Left ventricle myocardium inferior (tissue), 1 donor: ENCODE results near the gene STK35. TPM values are rescaled to one million over a fixed set of nuclear protein-coding genes. Genes with fewer than 3 reads are reported as not detected.

Experiments
- DNase-seq: peaks from one replicate; pipeline ENCODE4 v3.0.0-alpha.2; 2020
- H3K27ac ChIP-seq: fragments of 200-600 bp; replicated peaks from 2 replicates; pipeline ENCODE4 v1.8.0; 2021
- H3K27me3 ChIP-seq: fragments of 200-600 bp; 2 replicates; pipeline ENCODE4 v1.8.0; 2021; ENCODE audit warnings: low read depth
- H3K36me3 ChIP-seq: fragments of 200-600 bp; 2 replicates; pipeline ENCODE4 v1.8.0; 2021
- H3K4me1 ChIP-seq: fragments of 200-600 bp; 2 replicates; pipeline ENCODE4 v1.8.0; 2021
- H3K4me3 ChIP-seq: fragments of 200-600 bp; 2 replicates; pipeline ENCODE4 v1.8.0; 2021; ENCODE audit warnings: mild to moderate bottlenecking, moderate library complexity
- H3K9me3 ChIP-seq: fragments of 200-600 bp; replicated peaks from 2 replicates; pipeline ENCODE4 v1.8.0; 2021
- intact Hi-C: fragments of 100-400 bp; cut with micrococcal nuclease; formaldehyde crosslinking; loops from one replicate; pipeline ENCODE4 v1.11.0; 2022
- total RNA-seq: library from RNA; stranded (reverse); fragmentation: NEBNext Ultra II Directional; extraction: Animal tissue kit (Norgen Biotek cat#: 25700); gene quantifications from one replicate; pipeline ENCODE4 v1.2.1, GENCODE V29; 2021
- TF ChIP-seq, protein P1 (sequence below): fragments of 200-600 bp; IDR thresholded peaks from 2 replicates; pipeline ENCODE4 v1.8.0; 2021; ENCODE audit warnings: antibody characterized with exemption, mild to moderate bottlenecking, borderline replicate concordance
- donor health status: DM: no; HTN: yes; CAD: no; lungs with severe emphysema.

The STK35 gene
- total RNA-seq, 1 donor from 2014 or later = 13.9 TPM

DNA sequence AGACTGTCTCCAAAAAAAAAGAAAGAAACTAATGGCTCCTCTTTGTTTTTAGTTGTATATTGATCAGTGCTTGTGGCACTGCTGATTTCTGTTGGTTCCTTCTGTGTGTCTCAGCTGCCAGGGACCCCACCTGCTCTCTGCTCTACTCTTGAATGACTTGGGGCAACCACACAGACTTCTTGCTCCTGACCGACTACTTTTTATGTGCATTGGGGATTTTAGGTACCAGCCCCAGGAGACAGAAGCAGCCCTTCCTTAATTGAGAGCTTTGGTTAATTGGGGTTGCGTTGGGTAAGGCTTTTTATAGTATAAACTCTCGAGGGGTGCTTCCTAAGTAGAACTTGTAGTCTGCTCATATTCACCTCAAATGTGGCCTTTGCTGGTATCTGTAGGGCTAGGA lies 6.9 kb downstream of the STK35 start:
- H3K27ac ChIP-seq = peak overlapping the region; percentile 99
- intact Hi-C loops = no loop called here
- DNase-seq = no peak
- H3K9me3 ChIP-seq = no peaks in the 10 kb centered on the region
- H3K36me3 ChIP-seq = peaks cover 7% of the 10 kb centered on the region
- TF ChIP-seq, protein P1, sequence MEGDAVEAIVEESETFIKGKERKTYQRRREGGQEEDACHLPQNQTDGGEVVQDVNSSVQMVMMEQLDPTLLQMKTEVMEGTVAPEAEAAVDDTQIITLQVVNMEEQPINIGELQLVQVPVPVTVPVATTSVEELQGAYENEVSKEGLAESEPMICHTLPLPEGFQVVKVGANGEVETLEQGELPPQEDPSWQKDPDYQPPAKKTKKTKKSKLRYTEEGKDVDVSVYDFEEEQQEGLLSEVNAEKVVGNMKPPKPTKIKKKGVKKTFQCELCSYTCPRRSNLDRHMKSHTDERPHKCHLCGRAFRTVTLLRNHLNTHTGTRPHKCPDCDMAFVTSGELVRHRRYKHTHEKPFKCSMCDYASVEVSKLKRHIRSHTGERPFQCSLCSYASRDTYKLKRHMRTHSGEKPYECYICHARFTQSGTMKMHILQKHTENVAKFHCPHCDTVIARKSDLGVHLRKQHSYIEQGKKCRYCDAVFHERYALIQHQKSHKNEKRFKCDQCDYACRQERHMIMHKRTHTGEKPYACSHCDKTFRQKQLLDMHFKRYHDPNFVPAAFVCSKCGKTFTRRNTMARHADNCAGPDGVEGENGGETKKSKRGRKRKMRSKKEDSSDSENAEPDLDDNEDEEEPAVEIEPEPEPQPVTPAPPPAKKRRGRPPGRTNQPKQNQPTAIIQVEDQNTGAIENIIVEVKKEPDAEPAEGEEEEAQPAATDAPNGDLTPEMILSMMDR = no peak
- H3K4me3 ChIP-seq = peak overlapping the region; percentile 11
- H3K4me1 ChIP-seq = peaks cover 100% of the 10 kb centered on the region
- H3K27me3 ChIP-seq = no peaks in the 10 kb centered on the region

DNA sequence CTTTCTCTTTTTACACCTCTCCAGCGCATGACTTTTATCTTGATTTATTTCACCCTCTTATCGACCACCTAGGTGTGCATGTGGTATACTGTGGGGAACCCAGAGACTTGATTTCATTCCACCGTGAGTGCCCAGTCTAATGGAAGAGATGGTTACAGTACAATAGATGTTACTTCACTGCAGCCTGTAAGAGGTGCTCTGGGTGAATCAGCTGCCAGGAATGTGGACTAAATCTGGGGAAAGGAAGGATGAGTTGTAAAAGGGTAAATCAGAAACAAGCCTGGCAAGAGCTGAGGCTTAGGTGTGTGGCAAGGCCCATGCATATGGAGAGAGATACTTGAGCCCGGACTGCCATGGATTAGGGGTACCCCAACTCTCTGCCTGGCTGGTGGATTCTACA lies 7.4 kb downstream of the STK35 start:
- no peak for DNase-seq
- H3K27me3 ChIP-seq = no peaks in the 10 kb centered on the region
- H3K4me1 ChIP-seq = peaks cover 100% of the 10 kb centered on the region
- intact Hi-C loops = no loop called here
- peak overlapping the region; percentile 99 for H3K27ac ChIP-seq
- peak overlapping the region; percentile 11 for H3K4me3 ChIP-seq
- TF ChIP-seq, protein P1 = no peak
- H3K9me3 ChIP-seq = no peaks in the 10 kb centered on the region
- peaks cover 7% of the 10 kb centered on the region for H3K36me3 ChIP-seq

DNA sequence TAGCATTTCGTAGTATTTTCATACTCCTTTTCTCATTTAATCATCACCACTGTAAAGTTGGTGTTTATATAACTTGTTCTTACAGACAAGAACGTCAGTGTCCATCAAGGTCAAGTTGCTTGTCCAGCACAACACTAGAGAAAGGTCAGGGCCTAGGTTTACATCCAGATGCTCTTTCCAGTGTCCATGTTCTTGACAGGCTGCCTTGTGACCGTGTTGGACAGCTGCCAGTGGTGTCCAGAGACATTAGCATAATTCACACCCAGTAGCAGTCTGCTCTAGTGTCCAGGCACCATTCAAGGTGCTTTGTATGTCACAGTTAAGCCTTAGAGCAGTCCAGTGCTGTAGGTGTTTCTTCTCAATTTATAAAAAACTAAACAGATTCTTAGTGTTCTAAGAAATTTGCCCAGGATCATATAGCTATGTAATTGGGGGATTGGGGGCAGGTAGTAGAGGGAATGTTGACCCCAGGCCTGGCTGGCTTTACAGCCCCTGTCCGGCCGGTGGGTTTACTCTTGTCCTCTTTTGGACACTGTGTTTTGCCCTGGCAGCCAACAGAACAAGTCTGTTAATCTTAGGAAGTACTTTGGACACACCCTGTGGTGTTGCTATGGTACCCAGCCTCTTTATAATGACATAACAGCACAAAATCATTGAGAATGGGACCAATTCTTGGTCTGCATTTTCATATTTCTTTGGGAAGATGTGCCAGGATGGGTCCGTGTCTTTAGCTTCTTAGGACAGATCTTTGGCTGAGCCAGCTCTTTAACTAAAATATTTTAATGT lies 8.0 kb downstream of the STK35 start:
- peak; percentile 78 for DNase-seq
- no peaks in the 10 kb centered on the region for H3K27me3 ChIP-seq
- intact Hi-C loops = no loop called here
- H3K27ac ChIP-seq = peak overlapping the region; percentile 99
- H3K36me3 ChIP-seq = peaks cover 7% of the 10 kb centered on the region
- TF ChIP-seq, protein P1 = no peak
- peak overlapping the region; percentile 11 for H3K4me3 ChIP-seq
- H3K9me3 ChIP-seq = no peaks in the 10 kb centered on the region
- H3K4me1 ChIP-seq = peaks cover 100% of the 10 kb centered on the region

DNA sequence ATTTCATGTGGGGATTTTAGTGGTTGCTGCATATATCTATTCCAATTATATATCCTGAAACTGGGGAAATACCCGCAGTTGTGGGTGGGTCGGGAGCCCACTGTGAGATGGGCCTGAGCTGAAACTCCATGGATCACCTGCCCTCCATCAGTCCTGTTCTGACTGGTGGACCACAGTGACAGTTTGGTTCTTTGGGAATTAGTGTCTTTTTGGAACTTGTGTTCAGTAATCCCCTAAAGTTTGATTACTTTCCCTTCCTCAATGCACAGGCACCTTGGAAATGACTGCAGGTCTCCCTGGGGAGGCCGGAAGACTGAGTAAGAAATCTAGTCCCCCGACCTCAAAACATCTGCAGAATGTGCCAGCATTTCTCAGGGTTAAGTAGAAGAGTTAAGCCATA lies 11.3 kb downstream of the STK35 start:
- Histone ChIP-seq H3K4me1 (peaks cover 97% of the 10 kb centered on the region), H3K9me3 (no peaks in the 10 kb centered on the region), H3K27ac (peak overlapping the region; percentile 58), H3K36me3 (peaks cover 14% of the 10 kb centered on the region), H3K27me3 (no peaks in the 10 kb centered on the region), H3K4me3 (no peak overlapping the region)
- TF ChIP-seq, protein P1 = no peak
- no peak for DNase-seq
- intact Hi-C loops = no loop called here

DNA sequence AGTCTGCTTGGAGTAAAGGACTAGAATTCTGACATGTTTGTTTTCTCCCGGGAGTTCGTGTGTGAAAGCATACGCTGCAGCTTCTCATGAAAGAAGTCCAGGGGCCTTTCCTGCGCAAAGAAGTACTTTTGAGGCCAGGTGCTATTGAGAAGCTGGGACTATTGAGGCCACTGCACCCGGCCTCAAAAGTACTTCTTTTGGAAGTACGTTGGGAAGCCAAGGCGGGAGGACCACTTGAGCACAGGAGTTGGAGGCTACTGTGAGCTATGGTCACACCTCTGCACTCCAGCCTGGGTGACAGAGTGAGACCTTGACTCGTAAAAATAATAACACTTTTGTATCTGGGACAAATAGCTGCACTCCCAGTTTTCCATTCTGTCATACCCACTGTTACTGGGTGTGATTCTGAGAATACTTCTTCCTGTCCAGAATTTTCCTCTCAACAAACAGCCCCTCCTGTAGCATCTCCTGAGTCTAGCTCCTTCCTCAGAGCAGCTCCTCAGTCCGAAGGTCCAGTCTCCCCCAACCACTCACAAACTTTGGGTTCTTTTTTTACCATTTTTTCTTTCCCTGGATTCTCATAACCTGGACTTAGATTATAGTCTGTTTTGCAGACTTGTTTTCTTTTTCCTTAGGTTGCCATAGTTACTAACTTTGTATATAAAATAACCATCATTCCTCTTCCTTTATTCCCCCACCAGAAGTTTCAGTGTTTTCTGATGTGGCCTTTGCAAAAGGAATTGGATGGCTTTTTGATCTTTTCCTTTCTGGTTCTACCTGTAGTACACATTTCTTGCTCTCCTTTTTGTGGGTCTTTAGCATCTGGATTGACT lies 12.7 kb downstream of the STK35 start:
- Histone ChIP-seq H3K4me1 (peaks cover 94% of the 10 kb centered on the region), H3K27ac (peak overlapping the region; percentile 58), H3K4me3 (no peak overlapping the region), H3K36me3 (peaks cover 28% of the 10 kb centered on the region), H3K27me3 (no peaks in the 10 kb centered on the region), H3K9me3 (no peaks in the 10 kb centered on the region)
- intact Hi-C loops = no loop called here
- no peak for DNase-seq
- TF ChIP-seq, protein P1 = no peak
